Measurements from ENCODE around the gene EXTL1.

The EXTL1 gene

DNA sequence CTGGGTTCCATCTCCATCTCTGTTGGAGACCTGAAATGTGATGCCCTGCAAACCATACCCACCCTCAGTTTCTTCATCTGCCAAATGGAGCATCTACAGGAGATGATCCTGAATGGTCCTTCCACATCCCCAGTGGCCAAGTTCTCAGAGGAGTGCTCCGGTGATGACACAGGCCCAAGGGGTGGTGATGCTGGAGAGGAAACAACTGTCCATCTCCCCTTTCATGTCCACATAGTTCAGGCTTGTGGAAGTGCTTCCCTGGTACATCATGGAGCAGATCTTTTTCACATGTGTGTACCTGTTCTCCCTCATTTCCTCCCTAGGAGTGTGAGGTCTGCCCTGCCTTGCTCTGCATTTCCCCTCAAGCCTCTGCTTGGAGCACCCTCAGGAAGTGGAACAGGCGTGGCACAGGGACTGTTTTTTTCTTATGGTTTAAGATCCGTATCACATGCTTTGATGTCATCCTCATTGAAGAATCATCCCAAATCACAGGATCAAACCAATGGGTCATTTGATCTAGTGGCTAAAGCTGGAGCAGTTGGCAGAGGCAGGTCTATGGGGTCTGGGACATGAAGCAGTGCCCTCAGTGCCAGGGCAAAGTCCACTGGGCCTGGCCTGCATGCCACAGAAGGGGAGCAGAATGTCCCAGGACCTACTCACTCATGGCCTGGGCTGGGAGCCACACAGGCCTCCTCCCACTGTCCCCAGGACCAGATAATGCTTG is 54.0 kb downstream of the EXTL1 start:
- DNase-seq, result no peak

DNA sequence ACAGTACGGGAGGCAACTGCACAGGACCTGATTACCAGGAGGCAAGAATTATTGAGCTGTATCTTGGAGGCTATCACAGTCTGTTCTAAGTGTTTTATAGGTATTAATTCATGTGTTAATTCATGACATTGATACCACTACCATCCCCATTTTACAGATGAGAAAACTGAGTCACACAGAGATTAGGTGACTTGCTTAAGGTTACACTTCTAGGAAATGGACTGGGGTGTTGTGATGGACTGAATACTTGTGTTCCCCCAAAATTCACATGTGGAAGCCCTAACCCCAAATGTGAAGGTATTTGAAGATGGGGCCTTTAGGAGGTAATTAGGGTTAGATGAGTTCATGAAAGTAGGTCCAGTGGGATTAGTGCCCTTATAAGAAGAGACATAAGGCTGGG is 55.9 kb downstream of the EXTL1 start:
- no peak for DNase-seq

DNA sequence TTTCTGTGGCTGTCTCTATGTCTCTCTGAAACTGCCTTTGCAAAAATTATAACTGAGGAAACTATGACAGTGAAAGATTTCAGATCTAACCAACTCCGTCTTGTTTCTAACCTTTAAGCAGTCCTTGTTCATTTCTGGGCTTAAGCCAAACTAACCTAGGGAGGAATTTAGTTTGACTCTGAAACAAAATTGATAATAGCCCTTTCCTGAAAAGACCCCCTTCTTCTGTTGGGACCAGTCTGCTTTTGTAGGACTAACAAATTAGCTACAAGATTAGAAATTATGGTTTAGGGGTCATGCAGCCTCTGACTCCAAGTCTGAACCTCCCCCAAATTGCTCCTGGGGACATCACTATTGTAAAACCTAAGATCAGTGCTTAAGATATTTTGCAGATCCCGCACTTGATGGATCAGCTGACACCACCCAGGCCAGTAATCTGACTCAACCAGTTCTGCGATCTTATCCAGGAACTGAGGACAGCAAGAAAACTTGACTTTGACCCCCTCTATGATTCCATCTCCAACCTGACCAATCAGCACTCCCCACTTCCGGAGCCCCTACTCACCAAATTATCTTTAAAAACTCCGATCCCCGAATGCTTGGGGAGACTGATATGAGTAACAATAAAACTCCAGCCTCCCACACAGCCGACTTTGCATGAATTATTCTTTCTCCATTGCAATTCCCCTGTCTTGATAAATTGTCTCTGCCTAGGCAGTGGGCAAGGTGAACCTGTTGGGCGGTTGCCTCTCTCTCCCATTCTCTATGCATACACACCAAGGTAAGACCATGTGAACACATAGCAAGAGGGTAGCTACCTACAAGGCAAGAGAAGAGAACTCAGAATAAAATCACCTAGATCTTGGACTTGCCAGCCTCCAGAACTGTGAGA is 57.0 kb downstream of the EXTL1 start:
- DNase-seq, result no peak

DNA sequence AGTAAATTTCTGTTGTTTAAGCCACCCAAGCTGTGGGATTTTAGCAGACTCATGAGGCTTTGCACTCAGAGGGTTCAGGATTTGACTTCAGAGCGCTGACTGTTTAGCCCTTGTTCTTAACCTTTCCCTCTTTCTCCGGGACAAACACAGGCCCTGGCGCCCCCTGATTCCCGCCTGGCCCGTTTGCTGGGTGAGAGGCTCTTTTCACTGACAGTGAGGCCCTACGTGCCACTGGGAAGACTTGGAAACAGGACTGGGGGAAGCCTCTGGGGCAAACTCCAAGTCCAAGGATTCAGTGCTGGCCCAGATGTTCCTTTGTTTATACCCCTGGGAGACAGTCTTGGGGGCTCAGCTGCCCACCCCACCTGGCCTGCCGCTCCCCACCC is 57.6 kb downstream of the EXTL1 start:
- no peak for DNase-seq

DNA sequence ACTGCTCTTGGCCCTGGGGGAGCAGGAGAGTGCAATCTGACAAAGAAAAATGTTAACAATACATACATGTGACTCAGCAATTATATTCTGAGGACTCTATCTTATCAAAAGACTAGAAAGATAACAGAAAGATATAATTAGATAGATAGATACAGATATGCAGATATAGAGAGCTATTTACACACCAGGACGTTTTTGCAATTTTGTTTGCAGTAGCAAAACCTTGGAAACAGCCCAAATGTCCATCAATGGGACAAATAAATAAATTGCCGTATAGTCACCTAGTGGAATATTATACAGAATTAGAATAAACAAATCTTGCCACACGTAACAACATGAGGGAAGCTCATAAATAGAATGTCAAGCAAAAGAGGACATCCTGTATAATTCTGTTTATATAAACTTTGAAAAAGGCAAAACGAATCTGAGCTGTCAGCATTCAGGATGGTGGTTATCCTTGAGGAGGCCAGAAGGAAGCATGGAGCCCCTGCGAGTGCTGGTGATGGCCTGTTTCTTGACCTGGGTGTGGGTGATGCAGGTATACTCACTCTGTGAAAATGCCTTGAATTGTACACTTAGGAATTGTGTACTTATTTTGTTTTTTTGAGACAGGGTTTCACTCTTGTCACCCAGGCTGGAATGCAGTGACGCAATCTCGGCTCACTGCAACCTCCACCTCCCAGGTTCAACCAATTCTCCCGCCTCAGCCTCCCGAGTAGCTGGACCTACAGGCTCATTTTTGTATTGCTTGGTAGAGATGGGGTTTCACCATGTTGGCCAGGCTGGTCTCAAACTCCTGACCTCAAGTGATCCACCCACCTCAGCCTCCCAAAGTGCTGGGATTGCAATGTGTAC is 58.6 kb downstream of the EXTL1 start:
- no peak for DNase-seq

DNA sequence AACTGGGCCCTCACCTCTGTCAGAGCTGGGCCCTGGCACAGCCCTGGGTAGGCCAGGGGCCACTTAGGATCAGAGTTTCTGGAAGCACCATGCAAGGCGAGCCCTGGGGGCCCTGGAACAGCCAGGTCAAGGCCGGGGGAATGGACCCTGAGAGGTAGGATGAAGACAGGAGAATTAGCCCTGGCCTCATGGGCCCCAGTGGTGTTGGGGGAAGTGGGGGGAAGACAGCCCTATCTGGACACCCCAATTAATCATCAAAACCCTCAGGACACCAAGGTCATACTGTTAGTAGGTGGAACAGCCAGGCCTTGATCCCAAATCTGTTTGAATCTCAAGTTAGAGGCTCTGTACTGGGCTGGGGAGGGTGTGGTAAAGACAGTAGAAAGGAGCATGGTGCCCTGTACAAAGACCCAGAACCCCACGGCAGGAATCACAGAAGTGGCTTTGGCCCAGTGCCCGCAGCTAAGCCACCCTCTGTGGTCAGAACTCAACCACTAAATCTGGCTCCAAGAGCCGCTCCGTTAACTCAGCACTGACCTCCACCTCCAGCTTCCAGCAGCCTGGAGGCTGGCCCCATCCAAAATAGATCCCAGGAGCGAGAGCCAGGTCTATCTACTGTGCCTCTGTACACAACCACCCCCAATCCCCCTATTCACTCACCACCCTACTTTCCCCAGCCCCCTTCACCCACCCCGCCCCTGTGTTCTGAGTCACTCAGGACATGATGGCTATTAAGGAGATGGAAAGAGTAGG is 59.9 kb downstream of the EXTL1 start:
- no peak for DNase-seq

DNA sequence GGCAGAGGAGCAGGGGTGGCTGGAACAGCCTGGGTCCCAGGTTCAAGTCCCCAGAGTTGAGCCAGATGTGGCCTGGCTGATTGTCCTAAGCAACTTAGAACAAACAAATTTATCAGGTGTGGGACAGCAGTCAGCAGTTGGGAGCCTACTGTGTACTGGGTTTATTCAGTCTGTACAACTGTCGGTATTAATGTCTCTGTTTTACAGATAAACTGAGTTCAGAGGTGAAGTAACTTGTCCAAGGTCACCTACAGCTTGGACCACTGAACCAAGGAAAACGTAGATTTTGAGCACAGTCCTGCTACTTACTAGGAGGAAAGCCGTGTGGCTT is 60.4 kb downstream of the EXTL1 start:
- DNase-seq, result no peak

DNA sequence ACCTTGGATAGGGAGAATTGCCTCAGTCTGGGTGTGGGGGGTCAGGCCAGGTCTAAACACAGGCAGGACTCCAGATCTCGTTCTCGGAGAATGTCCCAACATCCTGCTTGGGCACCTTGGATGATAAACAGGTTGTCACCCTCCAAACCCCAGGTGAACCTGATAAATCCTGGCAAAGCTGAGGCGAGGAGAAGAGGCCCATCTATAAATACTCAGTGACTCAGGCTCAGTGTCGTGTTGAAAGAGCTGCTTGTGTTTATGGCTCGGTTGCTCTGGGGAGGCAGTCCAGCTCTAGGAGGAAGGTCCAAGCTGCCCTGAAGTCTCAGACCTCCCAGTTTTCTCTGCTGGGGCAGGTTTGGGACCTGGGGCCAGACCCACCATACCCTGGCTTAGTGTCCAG is 61.6 kb downstream of the EXTL1 start:
- DNase-seq, result no peak

DNA sequence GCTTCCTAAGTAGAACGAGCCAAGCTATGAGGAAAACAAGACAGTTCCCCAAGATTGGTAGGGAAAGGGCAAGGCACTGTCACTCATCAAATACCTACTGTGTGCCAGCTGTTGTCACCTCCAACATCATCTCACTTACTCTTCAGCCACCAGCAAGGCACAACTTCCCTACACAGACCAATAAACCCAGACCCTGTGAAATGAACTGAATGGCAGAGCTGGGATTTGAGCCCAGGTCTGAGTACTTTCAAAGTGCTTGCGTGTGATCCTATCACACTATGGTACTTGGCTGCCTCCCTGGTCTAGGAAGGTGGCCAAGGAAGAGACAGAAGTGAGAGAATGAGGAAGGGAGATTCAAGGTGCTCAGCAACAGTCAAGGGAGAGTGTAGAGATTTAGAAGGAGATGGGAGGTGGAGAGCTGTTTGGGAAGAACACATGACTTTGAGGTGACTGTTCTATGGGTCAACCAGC is 62.6 kb downstream of the EXTL1 start:
- DNase-seq, result no peak

DNA sequence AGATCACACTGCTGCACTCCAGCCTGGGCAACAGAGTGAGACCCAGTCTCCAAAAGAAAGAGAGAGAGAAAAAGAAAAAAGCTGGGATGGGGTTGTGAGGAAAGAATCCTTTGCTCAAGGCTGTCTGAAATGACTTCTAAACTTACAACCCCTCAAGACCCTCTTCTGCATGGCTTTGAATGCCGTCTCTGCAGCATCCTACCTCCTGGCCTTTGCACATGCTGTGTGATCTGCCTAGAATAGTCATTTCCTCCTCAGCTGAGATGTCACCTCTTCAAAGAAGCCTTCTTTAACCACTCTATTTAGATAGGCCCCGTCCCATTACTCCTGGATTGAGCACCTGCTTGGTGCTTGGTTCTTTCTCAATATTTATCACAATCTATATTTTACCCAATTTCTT is 63.3 kb downstream of the EXTL1 start:
- DNase-seq, result no peak

All from CD4-positive, alpha-beta T cell treated with Interleukin-4 for 1 hour (primary cell).